ENCODE measurements around the gene HOPX.
"Not testable (repeated sequence)": the region's sequence is repeated elsewhere in the genome, so short reads cannot be mapped to it uniquely, and the experiment has no call there.

HOPX gene

DNA sequence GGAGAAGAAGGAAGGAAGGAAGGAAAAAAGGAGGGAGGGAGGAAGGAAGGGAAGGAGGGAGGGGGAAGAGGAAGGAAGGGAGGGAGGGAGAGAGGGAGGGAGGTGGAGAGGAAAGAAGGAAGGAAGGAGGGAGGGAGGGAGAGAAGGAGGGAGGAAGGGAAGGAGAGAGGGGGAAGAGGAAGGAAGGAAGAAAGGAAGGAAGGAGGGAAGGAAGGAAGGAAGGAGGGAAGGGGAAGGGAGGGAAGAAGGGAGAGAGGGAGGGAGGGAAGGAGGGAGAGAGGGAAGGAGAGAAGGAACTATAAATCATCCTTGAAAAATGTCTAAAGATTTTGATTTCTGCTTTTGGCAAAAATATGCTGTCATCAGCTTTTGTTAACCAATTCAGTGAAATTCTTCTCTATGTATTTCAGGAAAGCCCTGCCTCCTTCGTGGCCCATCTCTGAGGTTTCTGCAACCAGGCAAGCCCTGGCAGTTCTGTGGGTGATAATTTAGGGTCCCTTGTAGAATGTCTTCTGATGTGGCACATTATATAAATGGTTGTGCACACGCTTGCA, 7.1 kb upstream of the HOPX start:
- no peak for DNase-seq (ENCODE audit: low read depth)

DNA sequence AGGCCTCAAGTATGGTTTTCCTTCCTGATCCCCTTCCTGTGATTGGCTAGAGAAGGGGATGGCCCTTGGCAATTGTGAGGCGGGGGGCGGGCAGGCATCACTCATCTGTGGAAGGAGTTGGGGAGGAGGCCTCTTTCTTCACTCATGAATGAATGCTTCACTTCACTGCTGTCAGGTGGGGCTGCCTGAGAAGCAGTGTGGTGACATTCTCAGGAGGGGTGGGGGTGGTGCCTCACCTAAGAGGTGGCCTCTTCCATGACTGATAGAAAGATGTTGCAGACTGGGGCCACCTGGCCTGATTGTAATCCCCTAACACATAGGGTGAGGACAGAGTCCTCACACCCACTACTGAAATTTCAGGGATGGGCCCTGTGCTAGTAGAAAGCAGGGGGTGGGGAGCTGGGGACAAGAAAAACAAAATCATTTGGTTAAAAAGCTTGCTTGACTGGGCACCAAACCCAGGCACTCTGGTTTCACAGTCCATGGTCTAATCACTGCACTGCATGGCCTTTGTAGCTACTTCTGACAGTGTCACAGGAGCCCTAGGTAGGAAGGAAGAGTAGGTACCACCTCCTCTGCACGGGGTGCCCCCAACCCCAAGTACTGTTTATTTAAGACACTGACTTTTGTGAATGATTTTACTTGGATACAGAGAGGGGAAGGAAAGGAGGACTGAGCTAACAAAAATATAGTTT, 5.6 kb upstream of the HOPX start:
- DNase-seq (ENCODE audit: low read depth): no peak

DNA sequence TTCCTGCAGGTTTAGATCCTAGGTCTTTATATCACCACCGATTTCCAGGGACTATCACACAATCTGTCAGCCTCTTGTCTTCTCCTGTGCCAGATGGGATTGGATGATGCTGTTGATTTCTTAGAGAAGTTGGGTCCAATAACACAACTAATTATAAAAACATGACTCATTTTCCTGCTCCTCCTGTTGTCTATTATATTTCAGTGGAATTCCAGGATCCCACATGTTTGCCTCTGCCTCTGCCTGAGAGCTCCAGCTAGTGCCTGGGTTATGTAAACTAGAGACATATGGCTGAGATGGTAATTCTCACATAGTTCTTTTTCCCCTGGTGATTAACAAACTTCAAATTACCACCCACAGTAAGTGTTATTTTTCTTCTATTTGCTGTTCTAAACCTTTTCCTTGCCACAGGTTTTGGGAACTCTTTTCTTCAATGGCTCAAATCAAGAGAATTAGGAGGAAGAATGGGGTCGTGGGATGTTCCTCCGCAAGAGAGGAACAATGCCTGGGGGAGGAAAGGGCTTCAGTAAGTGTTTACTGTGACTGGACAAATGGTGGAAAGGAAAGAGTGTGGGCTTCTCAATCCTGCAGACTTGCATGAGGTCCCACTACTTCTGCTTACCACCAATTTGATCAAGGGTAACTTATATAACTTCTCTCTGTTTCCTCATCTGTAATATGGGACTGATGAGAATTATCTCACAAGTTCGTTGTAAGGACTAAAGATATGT, 3.4 kb upstream of the HOPX start:
- no peak for DNase-seq (ENCODE audit: low read depth)

DNA sequence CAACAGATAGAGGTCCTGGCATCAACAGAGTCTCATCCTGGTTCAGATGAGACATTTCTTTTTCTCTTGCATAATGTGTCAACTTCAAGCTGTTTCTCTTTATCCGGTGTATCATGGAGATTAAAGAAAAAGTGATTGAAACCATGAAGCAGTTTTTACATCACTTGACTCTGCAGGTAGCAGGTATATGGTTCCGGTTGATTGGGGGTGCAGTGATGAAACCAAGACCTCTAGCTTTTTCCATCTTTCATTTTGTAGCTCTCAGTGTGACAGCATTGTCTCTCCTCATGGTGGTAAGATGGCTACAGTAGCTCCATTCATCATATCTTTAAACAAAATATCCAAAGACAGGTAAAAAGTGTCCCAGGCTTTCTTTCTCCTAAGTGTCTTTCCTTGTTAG, 2.4 kb upstream of the HOPX start:
- no peak for DNase-seq (ENCODE audit: low read depth)

DNA sequence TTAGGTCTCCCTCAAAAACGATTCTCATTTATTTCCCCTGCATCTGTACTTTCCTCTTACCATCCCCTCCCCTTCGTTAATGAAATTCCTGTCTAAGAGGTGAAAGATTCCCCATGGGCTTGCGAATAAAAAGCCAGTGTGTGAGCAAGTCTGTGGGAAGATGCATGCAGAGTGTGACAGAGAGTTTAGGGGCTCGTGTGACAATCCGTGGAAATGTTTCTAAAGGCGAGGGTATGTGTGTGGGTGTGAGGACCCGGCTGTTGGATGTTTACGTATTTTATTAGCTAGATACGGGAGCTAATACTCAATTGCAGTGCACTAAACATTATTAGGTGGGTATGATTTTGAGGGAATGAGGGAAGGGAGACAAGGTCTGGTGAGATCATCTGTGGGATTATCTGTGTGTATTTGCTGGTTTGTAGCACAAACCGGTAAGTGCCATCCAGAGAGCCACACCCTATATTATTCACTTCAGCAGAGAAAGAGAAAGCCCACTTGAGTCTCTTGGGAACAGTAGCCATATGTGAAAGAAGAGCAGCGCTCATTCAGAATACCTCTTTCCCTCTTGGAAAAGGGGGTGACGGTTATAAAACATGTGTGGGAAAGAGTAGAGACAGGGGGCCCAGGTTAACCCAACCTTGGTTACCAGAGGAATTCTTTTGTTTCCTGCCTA, 893 bp upstream of the HOPX start:
- DNase-seq (ENCODE audit: low read depth): no peak

DNA sequence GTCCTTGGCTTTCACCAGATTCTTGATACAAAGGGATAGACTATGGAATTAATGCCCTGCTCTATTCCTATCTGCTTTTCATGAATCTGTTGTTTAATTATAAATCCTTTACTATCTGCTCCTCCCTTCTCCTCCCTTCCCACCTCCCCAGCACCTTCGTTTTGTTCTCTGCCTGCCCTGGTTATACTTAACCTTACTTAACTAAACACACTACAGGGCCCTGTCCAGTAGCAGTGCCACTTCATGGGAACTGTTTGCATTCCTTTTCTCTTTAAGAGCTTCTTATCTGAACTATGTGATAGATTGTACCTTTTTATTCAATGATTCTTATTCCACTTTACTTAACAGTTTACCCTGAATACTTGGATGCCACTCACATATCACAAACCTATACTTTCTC, 830 bp downstream of the HOPX start:
- DNase-seq (ENCODE audit: low read depth): no peak

DNA sequence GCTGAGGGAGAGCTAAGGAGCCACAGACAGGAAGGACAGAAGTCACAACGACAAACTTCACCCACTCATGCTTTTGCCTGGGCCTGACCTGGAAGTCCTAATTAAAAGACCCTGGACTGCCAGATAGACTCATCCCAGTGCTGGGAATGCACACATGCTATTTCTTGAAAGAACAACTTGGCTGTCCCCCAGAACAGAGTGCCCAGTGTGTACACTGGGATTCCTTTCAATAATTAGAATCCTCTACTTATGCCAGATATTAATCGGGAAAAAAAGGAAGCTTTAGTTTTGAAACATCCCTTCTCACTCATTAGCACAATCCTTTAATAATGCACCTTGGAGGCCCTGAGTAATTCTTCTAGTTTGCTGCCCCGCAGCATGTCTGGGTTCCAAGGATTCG, 3.4 kb downstream of the HOPX start:
- no peak for DNase-seq (ENCODE audit: low read depth)

DNA sequence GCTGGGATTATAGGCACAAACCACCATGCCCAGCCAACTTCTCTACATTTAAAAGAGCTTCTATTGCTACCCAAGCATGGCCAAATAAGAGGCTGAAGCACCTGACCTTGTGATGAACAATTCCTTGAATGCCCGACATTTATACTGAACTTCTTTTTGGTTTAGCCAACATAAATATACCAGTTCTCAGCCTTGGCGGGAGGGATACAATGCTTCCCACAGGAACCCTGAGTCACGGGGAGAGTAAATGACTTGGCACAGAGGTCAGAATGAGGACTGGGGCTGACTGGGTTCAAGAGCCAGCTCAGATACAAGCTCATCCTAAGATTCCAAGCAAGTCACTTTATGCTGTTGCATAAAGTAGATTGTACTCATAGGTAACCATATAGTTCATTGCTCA, 6.1 kb downstream of the HOPX start:
- DNase-seq (ENCODE audit: low read depth): no peak

DNA sequence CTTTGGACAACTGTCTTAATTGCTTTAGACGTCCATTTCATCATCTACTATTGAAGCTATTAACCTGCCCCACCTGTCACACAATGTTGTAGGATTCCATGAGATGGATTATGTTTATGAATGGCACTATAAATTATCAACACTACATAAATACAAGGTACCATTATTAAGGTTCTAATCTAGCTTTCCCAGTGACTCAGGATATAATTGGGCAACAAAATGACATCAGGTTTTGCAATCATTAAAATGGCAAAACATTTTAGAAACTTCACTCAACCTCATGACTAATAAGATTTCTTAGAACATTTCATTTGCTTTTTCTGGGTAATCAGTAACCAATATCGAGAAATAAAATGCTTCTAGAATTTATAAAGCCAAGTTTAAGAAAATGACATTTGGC, 9.2 kb downstream of the HOPX start:
- DNase-seq (ENCODE audit: low read depth): no peak

DNA sequence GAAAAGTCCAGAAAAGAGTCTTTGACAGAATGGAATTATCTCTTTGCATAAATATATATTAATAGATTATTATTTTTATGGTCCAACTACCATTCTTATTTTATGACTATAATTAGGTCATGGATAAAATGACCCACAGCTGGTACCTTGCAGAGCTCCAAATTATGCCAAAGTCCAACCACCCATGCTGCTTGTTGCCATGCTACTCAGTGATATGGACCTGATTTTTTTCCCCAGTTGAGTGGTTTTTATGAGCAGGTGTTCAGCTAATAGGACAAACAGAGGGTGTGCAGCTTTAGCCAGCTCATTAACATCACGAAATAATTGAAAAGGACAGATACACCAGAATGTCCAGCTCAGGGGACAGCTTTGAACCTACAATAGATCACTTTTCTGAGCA, 9.7 kb downstream of the HOPX start:
- DNase-seq (ENCODE audit: low read depth): no peak

DNA sequence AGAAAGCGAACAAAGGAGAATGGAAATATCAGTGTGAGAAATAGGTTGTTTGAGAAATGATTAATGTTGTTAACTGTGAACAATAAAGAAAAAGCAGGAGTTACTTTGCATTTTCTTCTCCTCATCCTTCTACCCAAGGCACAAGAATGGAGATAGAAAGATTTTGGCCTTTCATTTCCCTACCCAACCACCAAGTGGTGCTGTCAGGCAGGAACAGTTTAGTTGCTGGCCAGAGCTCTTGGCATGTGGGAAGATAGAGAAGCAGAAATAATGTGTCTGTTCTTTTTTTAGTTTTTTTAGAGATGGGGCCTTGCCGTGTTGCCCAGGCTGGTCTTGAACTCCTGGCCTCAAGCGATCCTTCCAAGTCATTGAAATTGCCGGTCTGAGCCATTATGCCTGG, 12.8 kb downstream of the HOPX start:
- DNase-seq (ENCODE audit: low read depth): no peak

DNA sequence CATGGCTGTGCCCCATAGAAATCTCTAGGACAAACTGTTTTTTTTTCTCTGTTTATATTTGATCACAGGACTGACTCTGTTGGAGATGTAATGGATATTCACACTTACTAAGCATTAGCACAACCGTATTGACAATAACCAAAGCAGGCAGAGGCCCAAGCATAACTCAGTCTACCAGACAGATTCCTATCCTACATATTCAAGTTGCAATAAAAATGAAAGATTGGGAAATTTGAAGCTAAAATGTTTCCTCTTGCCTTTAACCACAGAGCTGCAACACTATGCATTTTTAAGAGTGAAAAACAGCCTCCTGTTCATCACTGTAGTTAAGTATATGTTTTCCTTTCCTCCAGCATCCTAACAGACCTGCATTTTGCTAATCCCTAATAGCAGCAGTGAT, 13.7 kb downstream of the HOPX start:
- DNase-seq (ENCODE audit: low read depth): not testable (repeated sequence)

DNA sequence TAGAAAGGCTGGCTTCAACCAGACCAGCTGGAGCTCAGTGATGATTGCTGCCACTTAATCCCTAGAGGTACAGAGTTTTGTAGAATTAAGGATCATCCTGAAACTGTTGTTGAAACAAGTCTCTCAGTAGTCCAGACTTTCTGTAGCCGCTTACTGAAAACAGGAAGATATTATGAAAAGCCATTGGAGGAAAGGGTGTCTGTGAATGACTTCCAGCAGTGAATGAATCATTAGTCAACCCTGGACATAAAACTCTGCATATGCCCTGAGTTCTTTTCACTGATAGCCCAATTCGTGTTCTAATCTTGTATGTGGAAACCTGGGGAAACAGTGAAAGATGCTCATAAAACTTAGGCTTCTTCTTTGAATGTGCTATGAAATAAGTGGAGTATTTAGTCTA, 14.8 kb downstream of the HOPX start:
- no peak for DNase-seq (ENCODE audit: low read depth)

DNA sequence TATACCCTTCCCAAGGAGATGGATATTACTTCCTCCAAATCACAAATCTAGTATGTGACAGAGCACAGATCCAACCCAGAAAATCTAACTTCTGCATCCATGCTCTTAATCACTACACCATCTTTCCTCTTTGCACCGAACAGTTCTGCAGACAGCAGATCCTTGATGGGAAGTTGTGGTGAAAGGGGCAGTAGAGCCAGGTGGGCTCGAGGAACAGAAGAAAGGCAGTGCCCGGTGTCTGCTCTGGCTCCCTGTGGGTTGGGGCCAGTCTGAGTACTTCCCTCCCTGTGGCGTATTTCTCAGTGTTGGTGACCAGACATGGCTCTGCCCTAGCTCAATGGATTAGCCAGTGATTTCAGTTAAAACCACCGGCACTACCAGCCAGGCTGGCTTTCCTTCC, 15.3 kb downstream of the HOPX start:
- DNase-seq (ENCODE audit: low read depth): no peak

DNA sequence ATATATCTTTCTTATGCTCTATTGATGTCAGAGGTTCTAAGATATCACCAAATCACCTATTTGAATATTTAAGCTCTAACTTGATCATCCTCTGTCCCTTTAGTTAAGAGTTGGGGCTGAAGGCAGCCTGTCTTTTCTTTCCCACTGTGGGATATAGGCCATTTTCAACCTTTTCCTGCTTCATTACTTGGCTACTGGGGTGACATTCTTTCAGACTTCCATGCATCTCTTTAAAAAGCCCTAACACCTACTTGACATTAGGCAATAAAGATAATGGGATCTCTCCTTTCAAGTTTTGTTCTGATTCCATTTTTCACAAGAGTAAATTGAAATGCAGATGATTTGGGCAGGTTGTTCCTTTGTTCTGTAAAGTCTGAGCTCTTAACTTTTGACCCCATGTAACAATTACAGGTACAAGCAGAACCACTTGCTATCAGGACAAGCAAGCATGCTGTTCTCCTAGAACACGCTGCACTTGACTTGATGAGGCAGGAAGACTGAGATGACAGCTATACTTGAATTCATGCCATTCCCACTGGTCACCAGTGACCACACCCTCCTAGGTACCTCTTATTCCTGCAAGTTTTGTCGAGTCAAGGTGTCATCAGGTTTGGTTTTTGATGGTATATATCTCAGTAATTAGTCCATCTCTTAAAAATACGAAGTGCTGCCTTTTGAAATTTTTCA, 18.2 kb downstream of the HOPX start:
- no peak for DNase-seq (ENCODE audit: low read depth)

DNA sequence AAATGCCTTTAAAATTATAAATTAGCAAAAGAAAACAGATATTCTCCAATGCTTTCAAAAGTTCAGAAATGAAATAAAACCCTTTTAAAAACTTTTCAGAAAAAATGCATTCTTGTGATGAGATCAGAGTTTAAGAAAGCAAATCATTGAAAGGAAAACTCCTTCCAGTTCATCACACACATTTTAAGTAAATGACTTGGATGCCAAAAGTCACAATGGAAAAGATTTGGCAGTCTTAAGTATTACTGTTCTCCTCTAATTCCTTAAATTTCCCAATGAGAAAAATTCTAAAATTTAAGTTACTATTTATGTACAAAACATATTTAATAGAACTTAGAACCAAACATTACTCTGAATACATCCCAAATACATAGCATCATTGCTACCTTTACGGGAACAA, 21.1 kb downstream of the HOPX start:
- no peak for DNase-seq (ENCODE audit: low read depth)

DNA sequence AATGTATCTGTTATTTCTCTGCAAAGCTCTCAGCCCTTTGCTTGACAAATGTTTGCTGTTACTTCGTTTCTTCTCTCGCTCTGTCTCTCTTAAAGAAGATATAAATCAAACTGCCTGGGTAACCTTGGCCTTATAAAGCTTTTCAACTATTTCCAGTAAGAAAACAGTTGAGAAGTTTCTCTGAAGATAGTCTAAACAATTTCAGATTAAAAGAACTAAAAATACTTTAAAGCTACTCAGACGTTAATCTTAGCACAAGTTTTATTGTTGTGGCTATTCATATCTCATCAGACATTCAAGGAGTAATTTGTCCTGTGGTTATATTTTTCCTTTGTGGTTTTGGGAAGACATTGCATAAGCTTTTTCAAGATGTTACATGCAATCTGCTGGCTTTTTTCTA, 22.6 kb downstream of the HOPX start:
- DNase-seq (ENCODE audit: low read depth): no peak

DNA sequence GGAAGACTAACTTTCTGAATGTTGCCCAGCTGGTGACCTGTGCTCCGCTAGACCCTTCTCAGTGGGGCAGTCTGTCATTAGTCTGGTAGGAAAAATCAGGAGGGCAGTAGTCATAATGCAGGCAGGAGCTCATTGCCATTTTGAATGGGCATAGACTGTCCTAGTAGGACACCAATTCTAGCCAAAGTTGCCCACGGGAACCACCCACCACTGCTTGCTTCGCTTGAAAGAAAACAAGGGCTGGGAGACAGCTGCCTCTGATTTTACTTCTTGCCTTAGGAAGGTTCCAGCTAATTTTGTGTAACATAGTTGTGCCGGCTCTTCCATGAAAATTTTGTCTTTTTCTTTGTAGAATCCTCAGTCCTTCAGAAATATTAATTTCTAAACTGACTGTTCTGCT, 23.3 kb downstream of the HOPX start:
- no peak for DNase-seq (ENCODE audit: low read depth)

DNA sequence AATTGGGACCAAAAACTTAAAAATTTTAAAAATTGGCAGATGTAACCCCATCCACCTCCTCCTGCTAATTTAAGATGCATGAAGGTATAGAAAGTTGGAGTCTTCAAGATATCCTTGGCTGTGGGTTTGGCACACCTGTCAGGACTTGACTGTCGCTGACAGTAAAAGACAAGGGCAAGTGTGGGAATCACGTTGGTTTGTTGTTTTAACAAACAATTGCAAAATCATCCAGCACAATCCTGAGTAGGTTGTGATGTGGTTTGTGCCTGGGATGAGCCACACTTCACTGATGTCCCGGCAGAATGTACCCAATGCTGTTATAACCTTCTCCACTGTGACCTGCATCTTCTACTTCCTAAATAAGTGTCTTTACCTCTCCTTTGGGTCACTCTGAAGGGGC, 24.0 kb downstream of the HOPX start:
- no peak for DNase-seq (ENCODE audit: low read depth)

DNA sequence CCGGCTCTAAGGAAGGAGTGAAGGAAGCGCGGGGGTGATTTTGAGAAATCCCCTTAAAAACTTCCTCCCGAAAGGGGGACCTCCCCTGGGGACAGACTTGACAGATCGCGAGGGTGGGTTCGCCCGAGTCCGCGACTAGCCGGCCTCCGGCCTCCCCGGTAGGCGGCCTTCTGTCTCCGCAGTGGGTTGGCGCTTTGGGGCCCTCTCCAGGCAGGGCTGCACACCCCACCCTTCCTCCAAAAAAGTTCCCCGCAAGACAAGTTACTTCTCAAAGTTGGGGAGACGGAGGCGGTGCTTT, 24.8 kb downstream of the HOPX start:
- peak; percentile 45 for DNase-seq (ENCODE audit: low read depth)

DNA sequence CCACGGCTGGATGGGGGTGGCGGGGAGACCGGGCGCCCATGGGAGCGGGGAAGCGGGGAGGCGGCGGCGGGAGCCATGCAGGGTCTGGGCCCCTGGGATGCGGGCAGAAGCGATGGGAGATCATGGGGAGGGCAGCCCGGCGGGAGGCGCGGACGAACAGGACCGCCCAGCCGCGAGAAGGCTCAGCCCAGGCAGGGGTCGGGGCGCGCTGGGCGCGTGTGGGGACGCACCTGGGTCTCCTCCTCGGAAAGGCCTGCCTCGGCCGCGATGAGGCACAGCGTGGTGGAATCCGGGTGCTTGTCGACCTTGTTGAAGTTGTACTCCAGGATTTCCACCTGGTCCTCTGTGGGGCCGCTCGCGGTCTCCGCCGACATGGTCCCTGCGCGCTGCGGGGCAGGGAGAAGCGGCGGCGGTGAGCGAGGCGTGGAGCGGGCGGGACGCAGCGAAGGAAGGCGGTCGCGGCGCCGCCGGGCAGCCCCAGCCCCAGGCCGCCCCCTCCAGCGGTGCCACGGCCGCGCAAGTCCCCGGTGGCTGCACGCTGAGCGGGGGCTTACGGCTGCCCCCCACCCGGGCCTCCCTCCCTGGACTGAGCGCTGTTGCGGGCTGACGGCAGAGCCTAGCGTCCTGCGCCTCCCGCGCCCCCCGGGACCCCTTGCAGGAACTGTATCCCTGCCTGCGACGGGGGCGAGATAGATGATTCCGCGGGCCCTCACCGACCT, 25.3 kb downstream of the HOPX start:
- DNase-seq (ENCODE audit: low read depth): peak; percentile 8

DNA sequence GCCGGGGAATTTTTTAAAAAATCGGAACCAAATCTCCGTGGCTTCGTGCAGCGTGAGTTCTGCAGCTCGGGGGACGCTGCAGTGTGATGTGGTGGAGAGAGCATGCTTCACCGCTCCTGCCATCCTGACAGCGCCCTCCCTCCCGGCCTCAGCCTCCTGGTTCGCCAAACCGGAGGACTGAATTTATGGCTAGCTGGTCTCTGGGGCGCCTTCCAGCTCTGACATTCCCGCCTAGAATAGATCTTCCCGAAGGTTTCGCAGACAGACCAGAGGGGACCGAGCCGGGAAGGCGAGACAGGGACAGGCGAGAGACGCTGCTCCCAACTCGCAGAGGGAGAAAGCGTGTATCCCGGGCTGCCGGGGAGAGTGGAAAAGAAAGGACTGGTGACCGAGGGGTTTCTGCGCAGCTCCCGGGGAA, 25.9 kb downstream of the HOPX start:
- peak; percentile 8 for DNase-seq (ENCODE audit: low read depth)

All from activated T-helper 9 cell treated with anti-CD3 and anti-CD28 coated beads, Interleukin-2, amount 50 U/mL, for 16 hours (primary cell).